NCI-H2081 treated with DMSO at 0.1 percent for 48 hours (cell line): Measurements from ENCODE around the gene PTGES2.

Experiments
- DNase-seq: peaks from one replicate; lab custom pipeline; 2025; lab: John Stamatoyannopoulos, UW

Gene PTGES2

DNA sequence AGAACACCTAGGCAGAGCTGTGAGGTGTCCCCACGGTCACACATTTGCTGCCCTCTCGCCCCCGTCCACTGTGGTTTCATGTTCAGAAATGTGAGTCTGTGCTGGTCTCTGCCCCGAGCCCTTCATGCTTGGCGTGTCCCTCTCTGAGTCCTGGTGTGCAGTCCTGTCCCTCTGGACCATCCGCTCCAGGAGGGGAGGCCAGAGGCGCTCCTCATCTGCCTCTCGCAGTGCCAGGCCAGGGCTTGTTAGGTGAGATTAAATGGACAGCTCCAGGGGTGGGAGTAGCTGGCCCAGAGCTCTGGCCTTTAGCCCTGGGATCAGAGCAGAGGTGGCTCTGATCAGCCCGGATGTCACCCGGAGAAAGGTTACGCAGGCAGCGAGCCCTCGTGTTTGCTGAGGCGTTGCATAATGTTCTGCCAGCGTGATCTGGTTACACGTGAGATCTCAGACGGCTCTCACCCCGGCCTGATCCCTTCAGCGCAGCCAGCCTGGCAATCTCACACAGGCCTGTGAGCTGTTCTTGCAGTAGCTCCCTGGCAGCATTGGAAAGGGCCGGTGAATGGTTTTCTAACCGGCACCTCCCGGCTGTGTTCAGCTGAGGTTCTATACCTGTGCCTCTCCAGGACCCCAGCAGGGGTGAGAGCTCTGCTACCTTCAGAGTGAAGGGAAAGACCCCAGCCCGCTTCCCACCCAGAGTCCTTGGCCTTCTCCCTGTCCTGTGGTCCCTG is 24.5 kb downstream of the PTGES2 start:
- no peak for DNase-seq

DNA sequence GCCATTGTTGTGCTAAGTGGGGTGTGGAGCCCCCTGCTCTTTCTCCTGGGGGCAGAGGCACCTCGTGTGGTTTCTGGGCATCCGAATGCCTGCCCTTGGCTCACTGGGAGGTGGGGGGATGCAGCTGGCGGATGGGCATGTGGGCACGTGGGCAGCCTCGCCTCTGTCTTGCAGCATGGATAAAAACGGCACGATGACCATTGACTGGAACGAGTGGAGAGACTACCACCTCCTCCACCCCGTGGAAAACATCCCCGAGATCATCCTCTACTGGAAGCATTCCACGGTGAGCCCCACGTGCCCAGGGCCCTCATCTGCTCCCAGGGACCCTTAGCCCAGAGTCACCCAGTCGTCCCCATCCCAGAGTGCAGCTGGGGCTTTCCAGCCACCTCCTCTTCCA is 25.3 kb downstream of the PTGES2 start:
- no peak for DNase-seq

DNA sequence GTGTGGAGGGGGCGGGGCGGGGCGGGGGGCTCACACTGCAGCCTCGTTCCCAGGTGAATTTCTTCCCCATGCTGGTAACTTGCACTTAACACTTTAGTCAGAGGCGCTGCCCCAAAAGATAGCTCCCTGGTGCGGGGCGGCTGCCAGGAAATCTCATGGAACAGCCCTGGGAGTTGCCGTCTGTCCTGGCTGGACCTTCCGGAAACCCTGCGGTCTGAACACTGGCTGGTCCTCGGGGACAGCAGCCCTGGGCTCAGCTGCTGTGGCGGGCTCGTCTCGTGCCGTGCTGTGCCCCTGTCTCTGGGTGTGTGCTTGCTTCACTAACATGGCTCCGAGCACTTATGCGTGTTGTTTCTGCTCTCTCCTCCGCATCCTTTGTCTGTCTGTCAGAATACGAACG is 25.8 kb downstream of the PTGES2 start:
- no peak for DNase-seq

DNA sequence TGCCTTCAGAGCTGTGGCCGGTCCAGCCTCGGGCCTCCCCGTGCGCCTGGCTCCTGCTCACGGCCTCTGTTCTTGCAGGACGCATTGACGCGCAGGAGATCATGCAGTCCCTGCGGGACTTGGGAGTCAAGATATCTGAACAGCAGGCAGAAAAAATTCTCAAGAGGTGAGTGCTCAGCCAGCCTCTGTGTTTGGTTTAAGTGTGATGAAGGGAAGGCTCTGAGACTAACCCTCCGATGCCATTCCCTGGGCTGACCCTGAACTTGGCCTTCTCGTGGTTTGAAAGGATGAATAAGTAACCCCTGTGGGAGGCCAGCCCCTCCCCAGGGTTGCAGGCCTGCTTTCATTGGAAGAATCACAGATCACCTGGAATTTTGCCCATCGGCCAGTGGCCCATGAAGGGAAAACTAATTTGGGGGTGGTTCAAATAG is 26.3 kb downstream of the PTGES2 start:
- DNase-seq = no peak

DNA sequence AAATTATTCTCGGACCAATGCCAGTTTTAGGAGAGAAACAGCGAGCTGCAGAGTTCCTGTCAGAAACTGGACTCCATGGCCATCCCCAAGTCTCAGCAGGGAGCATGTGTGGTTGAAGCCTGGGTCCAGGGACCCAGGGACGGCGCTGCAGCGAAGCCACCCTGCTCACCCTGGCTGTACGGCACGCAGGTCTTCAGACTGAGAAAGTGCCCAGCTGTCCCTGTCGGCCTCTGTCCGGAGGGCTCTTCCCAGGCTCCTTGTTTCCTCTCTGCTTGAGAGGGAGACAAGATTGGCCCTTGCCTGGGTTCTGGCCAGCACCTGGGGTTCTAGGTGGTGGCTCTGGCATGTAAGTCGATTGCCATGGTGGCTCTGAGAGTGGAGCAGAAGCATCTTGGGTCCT is 26.9 kb downstream of the PTGES2 start:
- DNase-seq = no peak

DNA sequence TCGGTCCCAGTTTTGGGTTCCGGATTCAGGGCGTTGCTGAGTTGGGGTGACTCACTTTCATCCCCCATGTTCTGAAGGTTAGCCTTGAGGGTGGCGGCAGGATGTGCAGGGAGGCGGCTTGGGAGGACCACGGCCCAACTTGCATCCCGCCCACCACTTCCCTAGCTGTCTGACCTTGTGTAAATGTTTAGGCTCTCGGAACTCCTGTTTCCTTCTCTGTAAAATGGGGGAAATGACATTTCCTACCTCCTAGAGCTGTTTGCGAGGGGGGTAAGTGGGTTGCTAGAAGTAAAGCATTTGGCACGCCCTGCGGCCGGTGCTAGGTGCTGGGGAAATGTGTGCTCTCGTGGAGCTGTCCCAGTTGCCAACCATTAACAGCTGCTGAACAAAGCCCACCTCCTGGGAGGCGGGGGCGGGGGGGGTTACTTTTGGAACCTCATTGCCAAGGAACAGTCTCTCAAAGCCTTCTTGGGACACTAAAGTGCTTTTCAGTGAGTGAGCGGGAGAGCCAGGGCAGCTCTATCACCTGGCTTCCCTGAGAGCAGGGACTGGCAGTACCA is 27.5 kb downstream of the PTGES2 start:
- DNase-seq = no peak

DNA sequence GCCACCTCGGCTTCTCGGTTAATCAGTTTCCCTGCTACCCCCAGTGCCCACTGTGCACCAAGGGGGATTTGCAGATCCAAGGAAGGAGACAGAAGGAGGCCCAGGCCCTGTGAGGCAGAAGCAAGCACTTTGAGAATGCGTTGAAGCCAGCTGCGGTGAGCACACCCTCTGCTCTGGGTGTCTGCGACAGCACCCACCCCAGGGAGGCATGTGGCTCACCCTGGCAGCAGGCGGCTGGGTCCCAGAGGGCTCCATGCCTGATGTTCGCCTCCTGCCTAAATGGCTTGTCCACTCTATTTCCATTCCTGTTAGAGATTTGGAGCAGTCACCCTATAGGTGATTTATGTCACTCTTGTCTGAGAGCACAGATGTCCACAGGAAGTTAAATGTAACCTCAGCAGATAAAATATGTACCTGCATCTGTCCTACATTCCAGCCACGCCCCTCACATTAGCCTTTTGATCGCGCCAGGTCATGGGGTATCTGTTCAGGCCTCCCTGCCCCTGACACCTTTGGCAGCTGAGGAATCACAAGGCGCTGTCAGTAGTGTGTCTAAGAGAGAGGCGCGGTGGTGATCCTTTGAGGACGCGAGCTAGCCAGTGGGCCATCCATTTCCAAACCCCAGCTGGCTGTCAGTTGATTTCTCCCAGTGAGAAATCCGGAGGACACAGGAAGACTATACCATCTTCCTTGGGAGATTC is 28.1 kb downstream of the PTGES2 start:
- no peak for DNase-seq

DNA sequence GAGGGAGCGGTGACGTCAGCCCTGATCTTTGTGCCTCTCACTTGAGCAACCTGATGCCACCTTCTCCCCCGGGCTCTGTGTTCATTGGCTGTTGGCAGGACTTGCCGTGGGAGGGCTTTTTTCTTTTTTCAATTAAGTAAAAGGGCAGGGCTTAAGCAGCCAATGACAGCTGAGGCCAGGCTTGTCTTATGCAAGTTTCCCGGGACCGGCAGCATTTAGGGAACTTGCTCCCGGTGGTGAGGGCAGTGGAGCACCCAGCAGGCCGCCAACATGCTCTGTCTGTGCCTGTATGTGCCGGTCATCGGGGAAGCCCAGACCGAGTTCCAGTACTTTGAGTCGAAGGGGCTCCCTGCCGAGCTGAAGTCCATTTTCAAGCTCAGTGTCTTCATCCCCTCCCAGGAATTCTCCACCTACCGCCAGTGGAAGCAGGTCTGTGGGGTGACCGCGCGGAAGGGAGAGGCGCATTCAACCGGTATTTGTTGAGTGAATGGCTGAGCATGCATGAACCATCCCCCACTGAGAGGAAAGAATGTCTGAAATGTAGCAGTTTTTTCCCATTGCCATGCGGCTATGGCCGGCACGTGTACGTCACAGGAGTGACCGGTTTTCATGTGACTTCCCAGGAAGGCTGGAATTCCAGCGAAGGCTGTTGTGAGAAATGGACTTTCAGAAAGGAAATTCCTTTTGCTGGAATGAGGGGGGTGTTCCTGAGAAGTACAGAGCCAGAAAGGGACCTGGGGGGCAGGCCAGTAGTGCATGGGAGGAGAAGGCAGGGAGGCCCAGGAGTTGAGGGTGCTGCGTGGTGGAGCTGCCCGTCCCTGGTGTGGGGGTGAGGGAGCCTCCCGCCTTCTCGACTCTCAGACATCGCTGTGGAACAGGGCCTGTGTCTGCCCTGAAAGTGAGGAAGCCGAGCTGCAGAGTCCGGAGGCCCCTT is 29.0 kb downstream of the PTGES2 start:
- no peak for DNase-seq

DNA sequence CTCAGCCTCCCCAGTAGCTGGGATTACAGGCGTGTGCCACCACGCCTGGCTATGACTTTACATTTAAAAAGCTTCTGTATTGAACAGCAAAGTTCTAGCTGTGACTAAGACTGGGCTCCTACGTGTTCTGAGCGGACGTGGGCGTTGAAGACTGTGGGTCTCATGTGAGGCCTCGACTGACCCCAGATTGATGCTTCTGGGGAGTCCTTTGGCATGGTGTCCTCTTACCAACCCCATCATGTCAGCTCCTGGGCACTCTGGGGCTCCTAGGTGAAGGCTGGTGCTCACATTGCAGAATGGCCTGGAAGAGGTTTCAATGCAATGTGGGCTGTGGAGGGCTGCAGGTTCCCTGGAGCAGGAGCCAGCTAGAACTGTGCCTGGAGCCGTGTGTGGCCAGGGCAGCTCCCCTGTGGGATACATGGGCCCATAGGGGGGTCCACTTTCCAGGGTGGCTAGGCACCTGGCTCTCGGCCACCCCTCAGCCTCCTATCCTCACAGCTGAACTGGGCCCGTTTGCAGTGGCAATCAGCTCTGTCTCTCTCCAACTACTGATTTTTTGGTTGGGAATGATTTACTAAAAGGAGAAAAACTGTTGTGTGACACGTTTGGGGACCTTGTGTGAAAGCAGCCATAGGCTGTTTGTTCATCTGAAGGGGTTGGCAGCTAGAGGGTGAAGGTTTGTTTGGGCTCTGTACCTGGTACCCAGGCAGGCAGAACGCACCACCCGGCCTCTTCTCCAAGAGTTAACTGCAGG is 29.8 kb downstream of the PTGES2 start:
- no peak for DNase-seq

DNA sequence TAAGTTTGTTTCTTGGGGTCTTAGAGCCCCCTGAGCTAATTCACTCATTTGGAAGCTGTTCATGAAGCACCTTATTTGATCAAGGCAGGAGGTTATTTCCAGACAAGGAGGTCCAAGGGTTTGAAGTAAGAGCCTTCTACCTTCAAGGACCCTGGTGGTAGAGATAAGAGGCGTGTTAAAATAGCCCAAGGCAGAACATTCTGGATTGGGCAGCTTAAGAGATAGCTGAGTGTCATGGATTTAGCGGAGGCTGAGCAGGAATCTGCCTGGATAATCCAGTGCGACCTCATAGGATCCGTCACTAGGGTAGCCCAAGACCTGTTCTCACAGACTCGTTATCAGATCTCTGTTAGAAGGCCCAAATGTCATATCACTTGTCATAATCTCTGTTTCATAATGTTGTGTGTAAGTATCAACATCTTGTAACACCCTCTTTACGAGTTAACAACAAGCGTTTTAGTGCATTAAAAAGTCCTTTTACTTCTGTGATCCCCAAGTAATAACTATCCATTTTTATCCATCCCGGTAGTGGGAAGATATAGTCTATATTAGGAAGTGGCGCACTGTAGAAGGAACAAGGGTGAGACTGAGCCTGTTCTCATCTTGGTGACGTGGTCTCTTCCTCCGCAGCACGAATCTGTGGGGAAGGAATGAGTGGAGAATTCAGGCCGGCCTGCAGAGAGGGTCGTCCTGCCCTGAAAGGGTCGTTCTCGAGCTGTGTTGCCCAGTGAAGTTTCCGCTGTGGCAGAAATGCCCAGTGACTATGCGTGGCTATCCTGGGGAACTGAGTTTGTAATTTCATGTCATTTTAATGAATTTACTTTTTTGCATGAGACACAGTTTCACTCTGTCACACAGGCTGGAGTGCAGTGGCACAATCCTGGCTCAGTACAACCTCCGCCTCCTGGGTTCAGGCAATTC is 30.7 kb downstream of the PTGES2 start:
- DNase-seq = no peak

DNA sequence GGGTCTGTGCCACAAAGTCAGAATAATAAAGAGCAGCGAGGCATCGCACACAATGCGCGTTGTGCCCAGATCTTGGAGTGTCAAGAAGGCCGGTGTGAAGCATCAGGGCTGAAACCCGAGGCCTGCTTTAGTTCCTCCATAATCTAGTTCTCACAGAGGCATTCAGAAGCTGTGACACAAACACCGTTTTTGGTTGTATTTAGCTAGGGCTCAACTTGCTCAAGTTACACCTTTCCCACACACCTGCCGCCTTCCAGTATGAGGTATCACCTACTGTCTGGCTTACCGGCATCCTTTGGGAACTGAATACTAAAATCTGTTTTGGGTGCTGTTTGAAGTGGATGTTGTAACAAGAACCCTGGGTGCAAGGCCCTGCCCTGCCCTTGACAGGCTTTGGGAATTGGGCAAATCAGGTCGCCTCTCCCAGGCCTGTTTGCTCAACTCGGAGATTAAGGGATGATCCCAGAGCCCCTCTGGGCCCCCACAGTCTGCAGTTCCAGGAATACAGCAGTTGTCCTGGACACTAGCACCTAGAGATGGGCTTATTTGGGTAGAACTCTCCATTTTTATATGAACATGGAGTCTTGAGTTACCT is 32.5 kb downstream of the PTGES2 start:
- DNase-seq = no peak

DNA sequence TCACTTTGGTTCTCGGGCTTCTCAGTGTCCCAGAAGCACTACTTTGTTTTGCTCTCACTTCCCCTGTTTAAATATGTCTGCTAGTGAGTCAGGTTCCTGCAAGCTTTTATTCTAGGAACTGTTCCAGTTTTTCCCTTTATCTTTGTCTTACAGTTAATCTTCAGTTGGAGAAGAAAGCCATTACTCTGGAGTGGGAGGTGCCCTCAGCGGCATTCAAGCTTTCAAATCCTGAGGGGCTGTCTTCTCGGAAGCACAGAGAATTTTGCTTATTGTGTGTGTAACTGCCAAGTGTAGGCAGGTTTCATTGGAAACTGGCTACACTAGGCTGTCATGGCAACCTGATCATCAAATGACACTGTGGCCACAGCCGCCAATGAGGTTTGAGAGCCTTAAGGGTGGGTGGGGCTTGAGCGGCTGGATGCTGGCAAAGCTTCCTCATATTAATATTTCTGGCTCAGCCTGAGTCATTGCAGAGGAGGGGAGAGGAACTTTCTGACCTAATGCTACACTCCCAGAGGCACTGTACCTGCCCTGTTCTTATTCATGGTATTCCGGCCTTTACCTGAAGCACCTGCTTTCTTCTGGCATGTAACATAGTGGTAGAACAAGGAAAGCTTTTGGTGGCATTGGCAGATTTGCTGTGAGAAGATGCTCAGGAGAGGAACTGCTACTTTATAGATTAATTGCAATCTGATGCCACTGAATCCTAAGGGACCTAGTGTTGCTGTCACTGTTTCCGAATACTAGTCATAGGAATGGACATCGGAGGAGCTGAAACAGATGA is 33.2 kb downstream of the PTGES2 start:
- peak; percentile 71 for DNase-seq

DNA sequence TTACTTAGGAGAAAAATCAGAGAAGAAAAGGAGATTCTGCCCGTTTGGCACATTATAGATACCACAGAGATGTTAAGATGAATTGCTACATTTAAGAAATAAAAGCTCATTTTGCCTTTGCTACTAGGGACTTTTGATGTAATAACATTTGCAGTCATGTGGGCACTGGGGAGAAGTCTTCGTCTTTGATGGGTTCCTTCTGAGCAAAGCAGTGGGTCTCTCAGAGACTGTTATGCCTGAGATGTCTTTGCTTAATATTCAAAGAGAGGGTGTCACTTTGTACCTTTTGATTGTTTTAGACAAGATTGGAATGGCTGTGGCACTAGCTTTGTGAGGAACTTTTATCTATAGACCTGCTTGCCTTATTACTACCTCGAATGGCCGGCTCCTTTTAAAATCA is 34.5 kb downstream of the PTGES2 start:
- DNase-seq = no peak

DNA sequence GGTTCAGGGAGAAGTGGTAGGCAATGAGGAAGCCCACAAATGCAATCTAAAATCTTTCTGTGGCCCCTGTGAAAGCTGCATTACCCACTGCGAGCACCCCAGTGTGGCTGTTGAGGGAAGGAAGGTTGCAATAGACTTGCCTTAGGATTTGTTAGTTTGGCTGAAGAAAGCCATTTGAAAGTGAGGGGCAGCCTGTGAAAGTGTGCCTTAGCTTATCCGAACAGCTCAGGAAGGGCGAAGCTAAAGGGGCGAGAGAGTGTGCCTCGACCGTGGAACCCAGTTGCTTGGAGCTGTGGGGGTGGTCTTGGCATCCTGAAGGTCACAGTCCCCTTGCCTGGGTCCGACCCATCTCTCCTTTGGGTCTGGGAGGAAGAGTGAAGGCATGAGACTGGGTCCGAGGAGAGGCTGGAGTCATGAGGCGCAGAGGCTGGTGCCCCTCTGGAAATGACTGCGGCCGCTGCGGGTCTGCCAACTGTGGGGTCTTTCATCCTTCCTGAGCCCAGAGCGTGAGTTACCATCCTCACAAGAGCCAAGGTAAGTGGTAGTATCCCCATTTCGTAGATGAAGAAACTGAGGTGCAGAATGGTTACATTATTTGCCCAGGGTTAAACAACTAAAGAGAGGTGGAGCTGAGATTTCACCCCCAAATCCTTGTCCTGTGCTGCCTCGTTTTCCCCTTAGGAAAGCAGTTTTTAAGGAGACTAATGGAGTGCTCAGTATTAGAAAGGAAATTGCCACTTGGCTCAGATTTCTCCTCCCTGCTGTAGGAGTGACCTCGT is 35.1 kb downstream of the PTGES2 start:
- DNase-seq = no peak

DNA sequence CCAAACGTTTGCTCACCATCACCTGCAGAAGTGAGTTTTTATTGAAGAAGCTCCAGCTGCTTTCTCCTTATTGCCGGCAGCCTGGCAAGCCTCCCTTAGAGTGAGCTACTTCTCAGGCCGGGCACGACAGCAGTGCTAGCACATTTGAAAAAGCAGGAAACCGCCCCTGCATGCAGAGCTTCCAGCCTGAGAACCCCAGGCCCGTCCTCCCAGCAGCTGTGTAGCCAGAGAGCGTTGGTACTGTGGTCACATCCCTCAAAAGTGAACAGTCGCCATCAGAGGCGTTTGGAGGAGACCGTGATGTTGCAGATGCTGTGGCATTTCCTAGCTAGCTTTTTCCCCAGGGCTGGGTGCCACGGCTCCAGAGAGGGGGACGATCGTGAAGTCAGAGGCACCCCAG is 36.0 kb downstream of the PTGES2 start:
- no peak for DNase-seq

DNA sequence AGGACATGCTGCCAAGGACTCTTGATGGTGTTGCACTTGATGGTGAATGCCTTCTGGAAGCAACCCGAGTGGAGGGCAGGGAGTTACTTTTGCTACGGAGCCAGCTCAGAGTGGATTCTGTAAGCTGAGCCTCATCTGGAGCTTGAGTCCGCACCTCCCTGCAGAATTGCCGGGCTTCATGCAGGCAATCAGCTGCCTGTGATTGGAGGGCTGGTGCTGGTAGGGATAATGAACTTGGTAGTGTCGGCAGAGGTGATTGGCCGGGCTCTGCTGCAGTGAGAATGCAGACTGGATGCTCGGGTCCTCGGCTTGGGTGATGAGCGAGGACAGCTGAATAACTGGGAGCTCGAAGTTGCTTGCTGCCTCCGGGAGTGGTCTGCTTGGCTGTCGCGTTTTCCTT is 36.4 kb downstream of the PTGES2 start:
- no peak for DNase-seq

DNA sequence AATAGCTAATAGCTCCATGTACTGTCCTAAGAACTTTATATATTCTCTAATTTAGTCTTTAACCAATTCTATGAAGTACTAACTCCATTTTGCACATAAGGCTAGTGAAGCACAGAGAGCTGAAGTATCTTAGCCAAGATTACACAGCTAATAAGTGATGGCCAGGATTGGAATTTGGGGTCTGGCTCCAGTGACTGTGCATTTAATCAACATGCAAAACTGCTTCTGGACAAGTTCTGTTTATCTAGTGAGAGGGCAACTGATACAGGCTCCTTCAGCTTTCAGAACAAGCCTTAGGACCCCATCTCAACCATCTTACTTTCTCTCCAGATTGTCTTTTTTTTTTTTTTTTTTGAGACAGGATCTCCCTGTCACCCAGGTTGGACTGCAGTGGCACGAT is 38.2 kb downstream of the PTGES2 start:
- no peak for DNase-seq

DNA sequence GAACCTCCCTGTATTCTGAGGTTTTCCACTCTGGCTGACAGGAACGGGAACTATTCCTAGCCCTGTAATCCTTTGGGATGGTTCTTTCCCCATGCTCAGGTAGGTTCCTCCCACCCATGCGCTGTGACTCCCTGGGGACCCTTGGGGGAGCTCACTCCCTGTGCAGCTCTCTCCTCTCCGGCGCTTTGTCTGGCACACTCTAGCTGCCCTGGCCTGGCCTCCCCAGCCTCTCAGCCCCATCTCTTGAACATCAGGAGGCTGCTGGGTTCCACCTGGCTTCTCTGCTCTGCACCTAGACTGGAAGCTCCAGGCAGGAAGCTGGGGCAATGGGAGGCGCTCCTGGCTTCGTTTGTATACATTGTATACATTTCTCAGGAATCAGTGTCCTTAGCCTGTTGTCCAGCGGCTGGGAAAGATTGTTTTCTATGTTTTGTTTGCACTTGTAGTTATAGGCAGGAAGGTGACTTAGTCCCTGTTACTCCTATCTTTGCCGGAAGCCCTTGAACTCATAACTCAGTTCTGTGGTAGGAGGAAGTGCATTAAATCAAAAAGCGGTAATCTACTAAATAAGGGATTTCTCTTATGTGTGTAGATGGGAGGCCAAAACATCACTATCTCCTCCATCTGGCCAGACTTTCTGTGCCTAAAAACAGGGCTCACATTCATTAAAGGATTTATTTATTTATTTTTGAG is 39.1 kb downstream of the PTGES2 start:
- DNase-seq = no peak
